ENCODE data around the gene HS3ST3A1. TPM values are rescaled to one million over a fixed set of nuclear protein-coding genes. Genes with fewer than 3 reads are reported as not detected.

HS3ST3A1 gene
- polyA plus RNA-seq, 3 donors, result 0.20 TPM; not detected in 2

- H3K27me3 ChIP-seq (ENCODE audit: control insufficient read depth in 2 of 2, insufficient read depth in 2 of 2, low read length in 2 of 2), result peaks cover 34 to 57% of the 10 kb centered on the region in 2 donors
- intact Hi-C loops (cut with micrococcal nuclease), result loop anchor here (5.0 kb wide), 2 partner anchors 703 to 1328 kb away; partner anchors contain the start of gene HS3ST3B1 (in 2 of the 2)
- TF ChIP-seq CTCF (IDR thresholded peaks at IDR 0.05), result no peak
- H3K4me3 Mint-ChIP-seq, result peak overlapping the region in 1 of 2 donors; percentile 61
- peaks cover 3 to 6% of the 10 kb centered on the region in 2 donors for H3K4me1 ChIP-seq (ENCODE audit: control insufficient read depth in 1 of 2, insufficient read depth in 2 of 2, low read length in 2 of 2)
- no peaks in the 10 kb centered on the region for H3K36me3 ChIP-seq (replicated peaks in 1 of 2; ENCODE audit: control insufficient read depth in 1 of 2, insufficient read depth in 2 of 2, low read length in 2 of 2)
- H3K9me3 ChIP-seq (replicated peaks in 1 of 2; ENCODE audit: control insufficient read depth in 1 of 2, insufficient read depth in 1 of 2, low read length in 2 of 2), result peaks cover 0 to 22% of the 10 kb centered on the region in 2 donors
- no peak for DNase-seq
- peaks cover 11% of the 10 kb centered on the region for H3K4me1 Mint-ChIP-seq
- H3K9ac ChIP-seq (ENCODE audit: insufficient read depth, low read length, poor library complexity, severe bottlenecking), result no peak overlapping the region
- H3K27me3 Mint-ChIP-seq (ENCODE audit: low read depth in 3 of 3), result peaks cover 48 to 69% (median 55%) of the 10 kb centered on the region in 3 donors
- no peak overlapping the region for H3K4me2 ChIP-seq (replicated peaks; ENCODE audit: extremely low read depth, low read length, poor library complexity, severe bottlenecking)
- no peaks in the 10 kb centered on the region for H3K79me2 ChIP-seq (ENCODE audit: insufficient read depth, low read length)
- no CpG with 5 or more reads among the region's 1 CpG for WGBS (ENCODE audit: insufficient coverage)
- no peaks in the 10 kb centered on the region for H4K20me1 ChIP-seq (ENCODE audit: insufficient read depth, low read length)
- no peak overlapping the region for H2AFZ ChIP-seq (ENCODE audit: insufficient read depth, low read depth, low read length, poor library complexity, severe bottlenecking)
- H3K4me3 ChIP-seq (replicated peaks in 1 of 3; ENCODE audit: low read depth in 2 of 3, low read length in 3 of 3), result no peak overlapping the region
- H3K9me3 Mint-ChIP-seq, result peaks cover 0 to 9% (median 0%) of the 10 kb centered on the region in 7 donors
- no peak overlapping the region for H3K27ac Mint-ChIP-seq
- no peak overlapping the region for H3K27ac ChIP-seq (ENCODE audit: low read depth in 1 of 2, low read length in 2 of 2)
- peaks cover 0 to 6% of the 10 kb centered on the region in 2 donors for H3K36me3 Mint-ChIP-seq
Observed at GRCh38 chr17:13599168-13599577, 2.6 kb downstream of the HS3ST3A1 start.

- Histone ChIP-seq H3K4me3 (replicated peaks in 1 of 3; ENCODE audit: low read depth in 2 of 3, low read length in 3 of 3) (no peak overlapping the region), H2AFZ (ENCODE audit: insufficient read depth, low read depth, low read length, poor library complexity, severe bottlenecking) (no peak overlapping the region), H3K36me3 (replicated peaks in 1 of 2; ENCODE audit: control insufficient read depth in 1 of 2, insufficient read depth in 2 of 2, low read length in 2 of 2) (no peaks in the 10 kb centered on the region), H3K4me2 (replicated peaks; ENCODE audit: extremely low read depth, low read length, poor library complexity, severe bottlenecking) (no peak overlapping the region), H3K4me1 (ENCODE audit: control insufficient read depth in 1 of 2, insufficient read depth in 2 of 2, low read length in 2 of 2) (peaks cover 3 to 6% of the 10 kb centered on the region in 2 donors), H3K9ac (ENCODE audit: insufficient read depth, low read length, poor library complexity, severe bottlenecking) (no peak overlapping the region), H3K27me3 (ENCODE audit: control insufficient read depth in 2 of 2, insufficient read depth in 2 of 2, low read length in 2 of 2) (peaks cover 32 to 55% of the 10 kb centered on the region in 2 donors), H3K9me3 (replicated peaks in 1 of 2; ENCODE audit: control insufficient read depth in 1 of 2, insufficient read depth in 1 of 2, low read length in 2 of 2) (peaks cover 0 to 22% of the 10 kb centered on the region in 2 donors), H4K20me1 (ENCODE audit: insufficient read depth, low read length) (no peaks in the 10 kb centered on the region), H3K27ac (ENCODE audit: low read depth in 1 of 2, low read length in 2 of 2) (no peak overlapping the region), H3K79me2 (ENCODE audit: insufficient read depth, low read length) (no peaks in the 10 kb centered on the region)
- Mint-ChIP-seq H3K4me3 (peak overlapping the region in 1 of 2 donors; percentile 61), H3K36me3 (peaks cover 0 to 6% of the 10 kb centered on the region in 2 donors), H3K4me1 (peaks cover 11% of the 10 kb centered on the region), H3K9me3 (peaks cover 0 to 9% (median 0%) of the 10 kb centered on the region in 7 donors), H3K27ac (no peak overlapping the region), H3K27me3 (ENCODE audit: low read depth in 3 of 3) (peaks cover 48 to 63% (median 49%) of the 10 kb centered on the region in 3 donors)
- no peak for TF ChIP-seq CTCF (IDR thresholded peaks at IDR 0.05)
- WGBS (ENCODE audit: insufficient coverage), result no CpG with 5 or more reads among the region's 7 CpGs
- DNase-seq, result no peak
- intact Hi-C loops (cut with micrococcal nuclease), result loop anchor here (5.0 kb wide), 2 partner anchors 704 to 1329 kb away; partner anchors contain the start of gene HS3ST3B1 (in 2 of the 2)
Observed at GRCh38 chr17:13598353-13599167, 3.2 kb downstream of the HS3ST3A1 start.

Measured in CD14-positive monocyte (primary cell).